Measurements from ENCODE around the gene NFIB. TPM values are rescaled to one million over a fixed set of nuclear protein-coding genes. Genes with fewer than 3 reads are reported as not detected.

NFIB gene
- total and polyA plus RNA-seq, 8 donors: 6.7 to 624 (median 71.4) TPM

GRCh38 chr9:14336244-14336643, 22.3 kb upstream of the NFIB start:
- intact Hi-C loops (cut with DNase I; ENCODE audit: low total_unique reads): no loop called here
- peaks cover 0 to 7% (median 0%) of the 10 kb centered on the region in 3 donors for H3K27me3 ChIP-seq

GRCh38 chr9:14331120-14331519, 17.2 kb upstream of the NFIB start:
- Histone ChIP-seq H3K36me3 (no peaks in the 10 kb centered on the region), H3K4me3 (no peak overlapping the region), H3K27me3 (no peaks in the 10 kb centered on the region), H3K4me1 (no peaks in the 10 kb centered on the region), H3K9me3 (no peaks in the 10 kb centered on the region), H3K27ac (no peak overlapping the region)
- WGBS, 5 donors: 72 to 88% (median 75%) methylated on average over 3 of the region's 3 CpGs
- intact Hi-C loops (cut with DNase I; ENCODE audit: low total_unique reads): no loop called here
- no peak for TF ChIP-seq POLR2A (IDR thresholded peaks at IDR 0.05)
- TF ChIP-seq POLR2AphosphoS5 (IDR thresholded peaks at IDR 0.05): no peak
- no peak for TF ChIP-seq EP300 (IDR thresholded peaks at IDR 0.05)
- TF ChIP-seq CTCF (IDR thresholded peaks at IDR 0.05): no peak
- DNase-seq: no peak

More at GRCh38 chr9:14336244-14336643, 22.3 kb upstream of the NFIB start:
- no peak overlapping the region for H3K4me3 ChIP-seq
- TF ChIP-seq EP300 (IDR thresholded peaks at IDR 0.05) (no peak), POLR2AphosphoS5 (IDR thresholded peaks at IDR 0.05) (no peak), CTCF (IDR thresholded peaks at IDR 0.05) (no peak), POLR2A (IDR thresholded peaks at IDR 0.05) (no peak)
- DNase-seq: no peak
- H3K4me1 ChIP-seq: no peaks in the 10 kb centered on the region
- H3K27ac ChIP-seq: no peak overlapping the region
- WGBS, 5 donors: 88 to 100% (median 98%) methylated on average over 1 of the region's 1 CpG
- H3K36me3 ChIP-seq: no peaks in the 10 kb centered on the region
- no peaks in the 10 kb centered on the region for H3K9me3 ChIP-seq

GRCh38 chr9:14327036-14327435, 13.1 kb upstream of the NFIB start:
- 86 to 97% (median 91%) methylated on average over 4 of the region's 4 CpGs for WGBS, 5 donors
- peaks cover 0 to 11% (median 5%) of the 10 kb centered on the region in 4 donors for H3K4me1 ChIP-seq
- no peak overlapping the region for H3K4me3 ChIP-seq
- H3K27ac ChIP-seq: no peak overlapping the region
- H3K9me3 ChIP-seq: no peaks in the 10 kb centered on the region
- no peaks in the 10 kb centered on the region for H3K36me3 ChIP-seq
- TF ChIP-seq POLR2AphosphoS5 (IDR thresholded peaks at IDR 0.05) (no peak), POLR2A (IDR thresholded peaks at IDR 0.05) (no peak)
- intact Hi-C loops (cut with DNase I; ENCODE audit: low total_unique reads): no loop called here
- no peaks in the 10 kb centered on the region for H3K27me3 ChIP-seq
- no peak for DNase-seq

- Histone ChIP-seq H3K27me3 (no peaks in the 10 kb centered on the region), H3K4me3 (no peak overlapping the region), H3K27ac (no peak overlapping the region), H3K4me1 (peaks cover 0 to 15% (median 7%) of the 10 kb centered on the region in 4 donors), H3K9me3 (no peaks in the 10 kb centered on the region), H3K36me3 (no peaks in the 10 kb centered on the region)
- WGBS, 5 donors: 85 to 94% (median 88%) methylated on average over 3 of the region's 3 CpGs
- no peak for TF ChIP-seq POLR2AphosphoS5 (IDR thresholded peaks at IDR 0.05)
- TF ChIP-seq CTCF (IDR thresholded peaks at IDR 0.05): no peak
- TF ChIP-seq EP300 (IDR thresholded peaks at IDR 0.05): no peak
- no peak for TF ChIP-seq POLR2A (IDR thresholded peaks at IDR 0.05)
- intact Hi-C loops (cut with DNase I; ENCODE audit: low total_unique reads): no loop called here
- DNase-seq: no peak
These were observed 12.4 kb upstream of the NFIB start for GRCh38 chr9:14326264-14326826.

- Histone ChIP-seq H3K27me3 (no peaks in the 10 kb centered on the region), H3K4me1 (peaks cover 0 to 27% (median 16%) of the 10 kb centered on the region in 4 donors), H3K4me3 (no peak overlapping the region), H3K36me3 (no peaks in the 10 kb centered on the region), H3K27ac (no peak overlapping the region), H3K9me3 (no peaks in the 10 kb centered on the region)
- intact Hi-C loops (cut with DNase I; ENCODE audit: low total_unique reads): no loop called here
- no peak for TF ChIP-seq EP300 (IDR thresholded peaks at IDR 0.05)
- TF ChIP-seq POLR2AphosphoS5 (IDR thresholded peaks at IDR 0.05): no peak
- TF ChIP-seq POLR2A (IDR thresholded peaks at IDR 0.05): no peak
- no peak for TF ChIP-seq CTCF (IDR thresholded peaks at IDR 0.05)
- DNase-seq: no peak
These were observed 11.2 kb upstream of the NFIB start for GRCh38 chr9:14325147-14325546.

Measured in stomach (tissue), 9 donors.